K562 (cell line): ENCODE data around the gene NINL. TPM values are rescaled to one million over a fixed set of nuclear protein-coding genes. Genes with fewer than 3 reads are reported as not detected.

Experiments used
- ATAC-seq: fragments of 200-7000 bp; cut with Tn5 transposase; 3 replicates; pipeline ENCODE4 v1.9.1; 2020; ENCODE audit warnings: moderate library complexity
- BruUV-seq: library from RNA; stranded (reverse); fragments of 400-500 nt; replicated peaks from 2 replicates; lab custom pipeline; 2021; lab: Mats Ljungman, UMichigan
- CTCF ChIA-PET: fragments of 300-600 bp; formaldehyde crosslinking; extraction: SDS; loops from one replicate; lab custom pipeline; 2021; ENCODE audit warnings: low intra/inter-chr PET ratio; lab: Yijun Ruan, JAX
- POLR2A ChIA-PET: fragments of 300-600, 350-650 bp; sonication (Branson Sonifier 250); formaldehyde crosslinking; extraction: SDS; loops from one replicate; lab custom pipeline; 2021; ENCODE audit warnings: antibody characterized with exemption, inconsistent platforms; lab: Yijun Ruan, JAX
- DNase-seq, 4 experiments: peaks; one replicate each; pipeline versions ENCODE4 v3.0.0 to v3.0.0-alpha.2; 2011 to 2018; ENCODE audit warnings: low spot score in 3 of 4, mixed read lengths in 3 of 4; ENCODE audit errors: extremely low read depth in 1 of 4
- FAIRE-seq: peaks from 2 replicates; lab custom pipeline; 2011; peaks lifted over from hg19 to GRCh38; lab: Jason Lieb, UNC
- H2AFZ ChIP-seq: 2 replicates; pipeline ENCODE4 v1.6.0; 2011; ENCODE audit warnings: low read depth, low read length, control low read depth, inconsistent platforms
- H3K27ac ChIP-seq: fragments of 200-600 bp; 3 replicates; pipeline ENCODE4 v1.8.0; 2011; ENCODE audit warnings: low read depth, mild to moderate bottlenecking, control low read depth, inconsistent platforms, low read length, moderate library complexity, mixed read lengths; ENCODE audit errors: extremely low read depth
- H3K27me3 ChIP-seq, 2 experiments: fragments of 300-600 bp in 1 of 2; 2 replicates in 1 of 2; 3 replicates in 1 of 2; pipeline versions ENCODE4 v1.6.0 to v1.8.0; 2011; ENCODE audit warnings: inconsistent platforms in 2 of 2, low read length in 2 of 2, mild to moderate bottlenecking in 1 of 2, mixed read lengths in 1 of 2, moderate library complexity in 1 of 2; ENCODE audit not compliant: control insufficient read depth in 2 of 2, insufficient read depth in 2 of 2
- H3K36me3 ChIP-seq: fragments of 300-600 bp; 3 replicates; pipeline ENCODE4 v1.8.0; 2011; ENCODE audit warnings: mild to moderate bottlenecking, low read length, inconsistent platforms; ENCODE audit not compliant: control insufficient read depth, insufficient read depth
- H3K4me1 ChIP-seq, 2 experiments: fragments of 200-600 bp in 1 of 2; replicated peaks in 1 of 2; 2 replicates in 1 of 2; 3 replicates in 1 of 2; pipeline versions ENCODE4 v1.5.1 to v1.8.0; 2011; ENCODE audit warnings: inconsistent platforms in 2 of 2, low read length in 2 of 2, mild to moderate bottlenecking in 1 of 2, mixed read lengths in 1 of 2, moderate library complexity in 1 of 2; ENCODE audit not compliant: control insufficient read depth in 2 of 2, insufficient read depth in 2 of 2
- H3K4me2 ChIP-seq: 2 replicates; pipeline ENCODE4 v1.6.1; 2011; ENCODE audit warnings: low read length, control low read depth, inconsistent platforms, mixed read lengths; ENCODE audit not compliant: insufficient read depth
- H3K4me3 ChIP-seq: fragments of 200-600 bp; sonication (generic), shearing (Covaris generic); 2 replicates; pipeline ENCODE4 v1.5.1; 2016; ENCODE audit warnings: control low read depth, inconsistent platforms
- H3K79me2 ChIP-seq: fragments of 200-600 bp; 3 replicates; pipeline ENCODE4 v1.8.0; 2011; ENCODE audit warnings: low read length, inconsistent platforms; ENCODE audit not compliant: control insufficient read depth, insufficient read depth
- H3K9ac ChIP-seq, 2 experiments: 2 replicates each; pipeline versions ENCODE4 v1.6.0 to v1.6.1; 2011; ENCODE audit warnings: low read depth in 2 of 2, low read length in 2 of 2, control low read depth in 1 of 2, inconsistent platforms in 1 of 2, mild to moderate bottlenecking in 1 of 2, mixed read lengths in 1 of 2; ENCODE audit not compliant: insufficient read depth in 1 of 2
- H3K9me1 ChIP-seq: one replicate; pipeline ENCODE4 v1.6.0; 2011; ENCODE audit warnings: inconsistent platforms, mild to moderate bottlenecking, low read length, moderate library complexity; ENCODE audit not compliant: control insufficient read depth, insufficient read depth
- H3K9me3 ChIP-seq: replicated peaks from 2 replicates; pipeline ENCODE4 v1.5.1; 2011; ENCODE audit warnings: low read depth, low read length, inconsistent platforms; ENCODE audit not compliant: control insufficient read depth, insufficient read depth
- H4K20me1 ChIP-seq: replicated peaks from 2 replicates; pipeline ENCODE4 v1.6.1; 2011; ENCODE audit warnings: low read length, inconsistent platforms, mixed read lengths; ENCODE audit not compliant: control insufficient read depth, insufficient read depth
- CBX5 ChIP-seq: IDR thresholded peaks from 2 replicates; pipeline ENCODE4 v1.6.1; 2014; ENCODE audit warnings: low read depth, borderline replicate concordance
- EZH2 ChIP-seq: IDR thresholded peaks from 2 replicates; pipeline ENCODE4 v1.6.1; 2012; ENCODE audit warnings: low read depth, mild to moderate bottlenecking, inconsistent platforms, low read length, borderline replicate concordance
- FOXK2 ChIP-seq, 2 experiments: fragments of 450-650 bp; IDR thresholded peaks in 1 of 2; conservative IDR thresholded peaks in 1 of 2; 2 replicates each; pipeline ENCODE4 v1.6.1; 2016; ENCODE audit warnings: low read depth in 2 of 2, mild to moderate bottlenecking in 1 of 2
- HDAC3 ChIP-seq: fragments of 450-650 bp; IDR thresholded peaks from 2 replicates; pipeline ENCODE4 v1.6.1; 2018; ENCODE audit warnings: borderline replicate concordance, mild to moderate bottlenecking, moderate library complexity; ENCODE audit not compliant: partially characterized antibody
- HLTF ChIP-seq: fragments of 450-650 bp; IDR thresholded peaks from 2 replicates; pipeline ENCODE4 v1.6.1; 2016
- HNRNPL ChIP-seq: fragments of 200-400 bp; formaldehyde crosslinking; IDR thresholded peaks from 2 replicates; pipeline ENCODE4 v1.6.1; 2017; ENCODE audit warnings: low read depth, mild to moderate bottlenecking, low read length
- POLR3G ChIP-seq: IDR thresholded peaks from 2 replicates; pipeline ENCODE4 v1.6.1; 2011; ENCODE audit not compliant: insufficient read length, insufficient replicate concordance; ENCODE audit errors: extremely low read depth
- PPARD ChIP-seq: fragments of 250-450 bp; sonication (Bioruptor Pico); IDR thresholded peaks from 2 replicates; pipeline ENCODE4 v1.8.0; 2022; ENCODE audit warnings: inconsistent platforms, mild to moderate bottlenecking, moderate library complexity
- PRPF4 ChIP-seq: fragments of 200-400 bp; formaldehyde crosslinking; IDR thresholded peaks from one replicate; pipeline ENCODE4 v1.6.1; 2017; ENCODE audit warnings: low read length, low read depth, mild to moderate bottlenecking; ENCODE audit not compliant: insufficient read depth, poor library complexity, severe bottlenecking
- RFX1 ChIP-seq: fragments of 450-650 bp; IDR thresholded peaks from 2 replicates; pipeline ENCODE4 v1.6.1; 2016; ENCODE audit warnings: mild to moderate bottlenecking, moderate library complexity
- SMC3 ChIP-seq: conservative IDR thresholded peaks from 2 replicates; pipeline ENCODE4 v1.6.1; 2011; ENCODE audit warnings: low read depth, low read length, improper control_type of control experiment; ENCODE audit not compliant: insufficient read depth
- SPI1 ChIP-seq: IDR thresholded peaks from 2 replicates; pipeline ENCODE4 v1.6.1; 2011; ENCODE audit warnings: low read depth, low read length, control low read depth, borderline replicate concordance
- SRSF1 ChIP-seq: fragments of 200-400 bp; formaldehyde crosslinking; IDR thresholded peaks from 2 replicates; pipeline ENCODE4 v1.6.1; 2017; ENCODE audit warnings: mild to moderate bottlenecking, low read depth, low read length, moderate library complexity
- SRSF9 ChIP-seq: fragments of 200-400 bp; formaldehyde crosslinking; IDR thresholded peaks from 2 replicates; pipeline ENCODE4 v1.6.1; 2017; ENCODE audit warnings: low read depth, low read length, borderline replicate concordance
- TBL1XR1 ChIP-seq, 2 experiments: IDR thresholded peaks; 2 replicates each; pipeline ENCODE4 v1.6.1; 2012; ENCODE audit warnings: improper control_type of control experiment in 2 of 2, low read length in 2 of 2, mild to moderate bottlenecking in 1 of 2
- ZBTB7A ChIP-seq: IDR thresholded peaks from 2 replicates; pipeline ENCODE4 v1.6.1; 2011; ENCODE audit warnings: low read depth, mild to moderate bottlenecking, low read length, moderate library complexity, borderline replicate concordance; ENCODE audit not compliant: control insufficient read depth
- ZNF77 ChIP-seq: fragments of 250-450 bp; sonication (Bioruptor Pico); IDR thresholded peaks from 2 replicates; pipeline ENCODE4 v1.5.0; 2020
- ZNF785 ChIP-seq: fragments of 250-450 bp; sonication (Bioruptor Pico); IDR thresholded peaks from 2 replicates; pipeline ENCODE4 v1.4.0; 2020; ENCODE audit warnings: mild to moderate bottlenecking
- WGBS: fragments of 100-300 bp; shearing (Covaris generic); methylation state at CpG from one replicate; pipeline ENCODE4 v1.1.6; 2016; ENCODE audit warnings: low coverage, mixed read lengths; ENCODE audit not compliant: insufficient coverage; ENCODE audit errors: missing lambda C conversion rate; 5-methylcytosine and 5-hydroxymethylcytosine counted together
- in situ Hi-C: fragments of 300-500 bp; cut with MboI; formaldehyde crosslinking; loops from 4 replicates; pipeline ENCODE4 v1.15.0; 2018; ENCODE audit warnings: inconsistent platforms, mixed read lengths
- intact Hi-C: fragments of 100-400 bp; cut with micrococcal nuclease; formaldehyde crosslinking; loops from 2 replicates; pipeline ENCODE4 v1.14.2; 2022
- polyA plus RNA-seq, 8 experiments: library from polyadenylated mRNA; depleted of rRNA in 4 of 8; stranded (reverse) in 5 of 8; unstranded in 3 of 8; fragments of >200 nt; fragmentation: Nextera tagmentation in 2 of 8; fragmentation: Illumina TruSeq in 1 of 8; extraction: Ambion mirVana in 2 of 8; extraction: Trizol in 1 of 8; gene quantifications; 2 replicates each; pipeline versions ENCODE4 v1.2.1 to v1.2.3, GENCODE V29; 2011 to 2014; ENCODE audit warnings: inconsistent platforms in 1 of 8, missing spikeins in 1 of 8
- total RNA-seq, 7 experiments: library from RNA; depleted of rRNA in 6 of 7; stranded (reverse); fragments of >200 nt in 6 of 7; fragmentation: Illumina TruSeq in 2 of 7; extraction: Trizol in 2 of 7; gene quantifications; 2 replicates each; pipeline versions ENCODE4 v1.2.1 to v1.2.3, GENCODE V29; 2011 to 2021; ENCODE audit warnings: low replicate concordance in 1 of 7
- TF ChIP-seq, protein P1 (sequence below): sonication (generic); formaldehyde crosslinking; IDR thresholded peaks from 2 replicates; pipeline ENCODE4 v1.8.0; 2022; ENCODE audit warnings: mild to moderate bottlenecking, missing genetic modification reagents
- TF ChIP-seq, protein P2 (sequence below): sonication (generic); formaldehyde crosslinking; IDR thresholded peaks from 2 replicates; pipeline ENCODE4 v1.8.1; 2023; ENCODE audit warnings: mild to moderate bottlenecking, missing genetic modification reagents, moderate library complexity

Gene NINL
- total and polyA plus RNA-seq, 9 of the 15 experiments (the other 6 are each of a cell fraction or from before 2014, with no cell fraction given): 0.03 to 0.22 (median 0.05) TPM; not detected in 5

DNA sequence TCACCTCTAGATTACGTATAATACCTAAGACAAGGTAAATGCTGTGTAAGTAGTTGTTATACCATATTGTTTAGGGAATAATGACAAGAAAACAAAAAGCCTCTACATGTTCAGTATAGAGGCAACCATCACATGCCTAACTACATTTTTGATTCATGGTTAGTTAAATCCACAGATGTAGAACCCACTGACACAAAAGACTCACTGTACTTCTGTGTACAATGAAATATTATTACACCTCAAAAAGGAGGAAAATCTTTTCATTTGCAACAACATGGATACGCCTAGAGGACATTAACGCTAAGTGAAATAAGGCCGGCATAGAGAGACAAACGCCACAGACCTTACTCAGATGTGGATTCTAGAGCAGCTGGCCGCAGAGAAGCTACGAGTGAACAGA is 50.5 kb downstream of the NINL start:
- H3K9me1 ChIP-seq: no peaks in the 10 kb centered on the region
- no peak overlapping the region for H3K4me3 ChIP-seq
- intact Hi-C loops (no loop called here), in situ Hi-C loops (no loop called here)
- DNase-seq (no peak), FAIRE-seq (no peak), ATAC-seq (no peak)
- CTCF ChIA-PET: no interaction called here
- H3K36me3 ChIP-seq: no peaks in the 10 kb centered on the region
- no peaks in the 10 kb centered on the region for H3K9me3 ChIP-seq
- H3K9ac ChIP-seq: no peak overlapping the region
- peaks cover 7 to 36% of the 10 kb centered on the region in 2 experiments; a peak in 3 of 5 replicates for H3K27me3 ChIP-seq
- no peak overlapping the region for H2AFZ ChIP-seq
- 2% methylated on average over 7 of the region's 7 CpGs for WGBS
- no peaks in the 10 kb centered on the region for H4K20me1 ChIP-seq
- H3K4me1 ChIP-seq: no peaks in the 10 kb centered on the region
- H3K27ac ChIP-seq: no peak overlapping the region
- no peak overlapping the region for H3K4me2 ChIP-seq
- no TSS peak for BruUV-seq
- H3K79me2 ChIP-seq: no peaks in the 10 kb centered on the region
- TF ChIP-seq SPI1 (no peak), HLTF (no peak), RFX1 (no peak), SRSF9 (no peak), EZH2 (no peak), PPARD (CRISPR knock-in tag) (no peak), HNRNPL (no peak), SRSF1 (no peak), ZBTB7A (no peak), SMC3 (no peak), HDAC3 (no peak), POLR3G (no peak), PRPF4 (no peak), FOXK2 (conservative IDR thresholded peaks at IDR 0.05 in 1 of 2, IDR thresholded peaks at IDR 0.05 in 1 of 2; ENCODE audit: low read depth in 2 of 2) (no peak), ZNF785 (CRISPR knock-in tag) (no peak), CBX5 (no peak), ZNF77 (CRISPR knock-in tag) (no peak), TBL1XR1 (IDR thresholded peaks at IDR 0.05; ENCODE audit: low read length in 2 of 2) (no peak)
- TF ChIP-seq, protein P1, sequence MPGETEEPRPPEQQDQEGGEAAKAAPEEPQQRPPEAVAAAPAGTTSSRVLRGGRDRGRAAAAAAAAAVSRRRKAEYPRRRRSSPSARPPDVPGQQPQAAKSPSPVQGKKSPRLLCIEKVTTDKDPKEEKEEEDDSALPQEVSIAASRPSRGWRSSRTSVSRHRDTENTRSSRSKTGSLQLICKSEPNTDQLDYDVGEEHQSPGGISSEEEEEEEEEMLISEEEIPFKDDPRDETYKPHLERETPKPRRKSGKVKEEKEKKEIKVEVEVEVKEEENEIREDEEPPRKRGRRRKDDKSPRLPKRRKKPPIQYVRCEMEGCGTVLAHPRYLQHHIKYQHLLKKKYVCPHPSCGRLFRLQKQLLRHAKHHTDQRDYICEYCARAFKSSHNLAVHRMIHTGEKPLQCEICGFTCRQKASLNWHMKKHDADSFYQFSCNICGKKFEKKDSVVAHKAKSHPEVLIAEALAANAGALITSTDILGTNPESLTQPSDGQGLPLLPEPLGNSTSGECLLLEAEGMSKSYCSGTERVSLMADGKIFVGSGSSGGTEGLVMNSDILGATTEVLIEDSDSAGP (CRISPR knock-in tag): no peak
- TF ChIP-seq, protein P2, sequence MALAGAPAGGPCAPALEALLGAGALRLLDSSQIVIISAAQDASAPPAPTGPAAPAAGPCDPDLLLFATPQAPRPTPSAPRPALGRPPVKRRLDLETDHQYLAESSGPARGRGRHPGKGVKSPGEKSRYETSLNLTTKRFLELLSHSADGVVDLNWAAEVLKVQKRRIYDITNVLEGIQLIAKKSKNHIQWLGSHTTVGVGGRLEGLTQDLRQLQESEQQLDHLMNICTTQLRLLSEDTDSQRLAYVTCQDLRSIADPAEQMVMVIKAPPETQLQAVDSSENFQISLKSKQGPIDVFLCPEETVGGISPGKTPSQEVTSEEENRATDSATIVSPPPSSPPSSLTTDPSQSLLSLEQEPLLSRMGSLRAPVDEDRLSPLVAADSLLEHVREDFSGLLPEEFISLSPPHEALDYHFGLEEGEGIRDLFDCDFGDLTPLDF (CRISPR knock-in tag): no peak
- POLR2A ChIA-PET: no interaction called here
